ACC112 (cell line): ENCODE measurements around the gene WWOX.

Source experiments
- H2AFZ ChIP-seq: fragments of 200-600 bp; sonication (generic); one replicate; pipeline ENCODE4 v1.6.0; 2017; ENCODE audit warnings: antibody characterized with exemption, low read length; ENCODE audit not compliant: unreplicated experiment
- H3K27ac ChIP-seq: fragments of 200-600 bp; sonication (generic); 2 replicates; pipeline ENCODE4 v1.5.1; 2014; ENCODE audit warnings: low read depth, mild to moderate bottlenecking, antibody characterized with exemption, low read length, moderate library complexity
- H3K27me3 ChIP-seq: fragments of 200-600 bp; sonication (generic); 2 replicates; pipeline ENCODE4 v1.6.1; 2014; ENCODE audit warnings: mild to moderate bottlenecking, antibody characterized with exemption, low read length, moderate library complexity, mixed read lengths; ENCODE audit not compliant: insufficient read depth
- H3K36me3 ChIP-seq: fragments of 200-600 bp; sonication (generic); 2 replicates; pipeline ENCODE4 v1.6.1; 2016; ENCODE audit warnings: mild to moderate bottlenecking, antibody characterized with exemption, low read length, moderate library complexity, mixed read lengths; ENCODE audit not compliant: insufficient read depth
- H3K4me1 ChIP-seq: fragments of 200-600 bp; sonication (generic); one replicate; pipeline ENCODE4 v1.6.1; 2016; ENCODE audit warnings: low read length, mixed read lengths; ENCODE audit not compliant: insufficient read depth, unreplicated experiment, control insufficient read depth
- H3K4me3 ChIP-seq: fragments of 200-600 bp; sonication (generic); 2 replicates; pipeline ENCODE4 v1.5.1; 2014; ENCODE audit warnings: mild to moderate bottlenecking, low read depth, low read length
- H3K79me2 ChIP-seq: fragments of 200-600 bp; sonication (generic); one replicate; pipeline ENCODE4 v1.6.0; 2016; ENCODE audit warnings: low read length; ENCODE audit not compliant: control insufficient read depth, unreplicated experiment, insufficient read depth

The WWOX gene

DNA sequence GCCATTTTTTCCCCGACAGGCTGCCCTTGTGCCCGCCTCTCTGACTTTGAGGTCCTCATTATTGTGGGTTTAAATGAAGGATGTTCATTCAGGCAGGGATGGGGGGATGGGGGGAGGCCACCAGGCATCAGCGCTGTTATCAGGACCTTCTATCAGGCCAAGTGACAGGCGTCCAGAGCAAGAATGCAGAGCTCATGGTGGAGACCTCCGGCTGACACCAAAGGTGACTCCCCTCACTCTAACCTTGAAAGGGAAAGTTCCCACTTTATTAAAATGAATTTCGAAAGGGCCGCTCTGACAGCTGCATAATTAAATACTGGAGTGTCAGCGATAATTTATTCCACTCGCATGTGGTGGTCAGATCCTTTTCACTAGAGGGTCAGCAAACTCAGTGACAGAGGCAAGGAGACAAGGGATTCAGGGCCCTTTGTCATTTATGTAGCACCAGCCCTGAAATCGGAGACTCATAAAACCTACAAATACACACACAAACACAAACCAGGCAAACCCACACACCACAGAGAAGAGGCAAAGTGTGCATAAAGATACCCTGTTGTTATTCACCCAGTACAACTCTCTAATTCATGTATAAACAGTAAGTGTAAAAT, 1065.0 kb downstream of the WWOX start:
- Histone ChIP-seq H3K27ac (no peak overlapping the region), H3K4me3 (no peak overlapping the region), H3K27me3 (no peaks in the 10 kb centered on the region), H3K36me3 (no peaks in the 10 kb centered on the region), H3K4me1 (no peaks in the 10 kb centered on the region), H2AFZ (no peak overlapping the region), H3K79me2 (no peaks in the 10 kb centered on the region)

DNA sequence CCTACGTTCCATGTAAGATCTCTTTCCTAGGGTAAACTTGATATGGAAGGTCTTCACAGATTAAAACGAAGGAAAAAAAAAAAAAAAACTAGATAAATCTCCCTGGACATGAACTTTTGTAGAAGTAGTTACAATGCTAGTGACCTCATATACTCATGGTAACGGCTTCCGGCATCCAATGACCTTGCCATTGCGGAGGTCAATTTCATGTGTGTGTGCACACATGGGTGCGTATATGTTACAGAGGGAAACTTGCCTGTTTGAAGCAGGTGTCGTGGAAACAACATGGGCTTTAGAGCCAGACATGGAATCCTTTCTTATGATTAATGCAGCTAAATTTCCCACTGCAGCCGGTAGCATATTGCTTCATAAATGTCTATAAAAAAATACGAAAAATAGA, 1065.6 kb downstream of the WWOX start:
- Histone ChIP-seq H3K27me3 (no peaks in the 10 kb centered on the region), H3K79me2 (no peaks in the 10 kb centered on the region), H3K4me3 (no peak overlapping the region), H3K36me3 (no peaks in the 10 kb centered on the region), H3K4me1 (no peaks in the 10 kb centered on the region), H3K27ac (no peak overlapping the region), H2AFZ (no peak overlapping the region)

DNA sequence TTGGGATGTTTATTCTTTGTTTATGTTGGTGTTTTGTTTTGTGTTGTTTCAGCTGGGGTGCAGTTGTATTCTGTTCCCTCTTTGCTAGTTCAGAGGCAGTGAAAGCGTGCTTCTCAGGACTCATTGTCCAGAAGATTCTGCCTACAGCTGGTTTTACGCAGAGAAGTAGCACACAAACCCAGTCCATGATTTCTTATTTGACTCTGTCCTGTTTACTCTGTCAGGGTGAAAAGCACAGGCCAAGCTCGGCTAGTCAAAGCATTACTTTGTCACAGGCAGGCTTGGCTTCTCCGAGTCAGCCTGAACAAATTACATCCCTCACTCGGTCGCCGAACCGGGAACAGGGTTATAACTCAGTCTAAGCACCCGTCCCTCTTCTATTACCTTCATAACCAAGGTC, 1066.1 kb downstream of the WWOX start:
- Histone ChIP-seq H3K36me3 (no peaks in the 10 kb centered on the region), H3K4me3 (no peak overlapping the region), H2AFZ (no peak overlapping the region), H3K27me3 (no peaks in the 10 kb centered on the region), H3K4me1 (no peaks in the 10 kb centered on the region), H3K27ac (no peak overlapping the region), H3K79me2 (no peaks in the 10 kb centered on the region)

DNA sequence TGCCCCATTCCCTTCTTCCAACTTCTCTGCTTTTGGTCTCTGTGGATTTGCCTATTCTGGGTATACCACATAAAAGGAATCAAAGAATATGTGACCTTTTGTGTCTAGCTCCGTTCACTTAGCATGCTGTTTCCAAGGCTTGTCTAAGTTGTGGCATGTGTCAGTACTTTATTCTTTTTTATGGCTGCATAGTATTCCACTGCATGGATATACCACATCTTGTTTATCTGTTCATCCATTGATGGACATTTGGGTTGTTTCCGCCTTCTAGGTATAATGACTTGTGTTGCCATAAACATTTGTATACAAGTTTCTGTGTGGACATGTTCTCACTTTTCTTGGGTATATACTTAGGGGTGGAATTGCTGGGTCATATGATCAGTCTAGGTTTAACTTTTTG, 1068.4 kb downstream of the WWOX start:
- Histone ChIP-seq H3K27ac (no peak overlapping the region), H3K36me3 (no peaks in the 10 kb centered on the region), H3K79me2 (no peaks in the 10 kb centered on the region), H3K4me1 (no peaks in the 10 kb centered on the region), H2AFZ (no peak overlapping the region), H3K4me3 (no peak overlapping the region), H3K27me3 (no peaks in the 10 kb centered on the region)

DNA sequence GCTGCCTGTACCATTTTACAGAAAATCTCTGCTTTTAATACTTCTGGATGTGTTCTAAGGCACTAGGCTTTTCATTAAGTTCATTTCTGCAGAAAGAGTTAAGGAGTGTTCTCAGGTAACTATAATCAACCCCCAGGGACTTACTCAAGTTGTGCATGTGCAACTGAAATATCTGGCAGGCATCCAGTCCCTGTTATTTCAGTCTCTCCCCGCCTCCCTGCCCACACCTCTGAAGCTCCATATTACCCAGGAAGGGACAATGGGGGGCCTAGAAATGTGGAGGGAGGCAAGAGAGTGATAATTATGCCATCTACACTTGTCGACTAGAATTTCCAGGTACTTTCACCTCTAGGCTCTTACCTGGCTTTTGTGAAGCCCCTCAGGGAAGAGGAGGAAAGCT, 1068.9 kb downstream of the WWOX start:
- no peak overlapping the region for H3K4me3 ChIP-seq
- no peak overlapping the region for H2AFZ ChIP-seq
- no peaks in the 10 kb centered on the region for H3K36me3 ChIP-seq
- no peaks in the 10 kb centered on the region for H3K27me3 ChIP-seq
- no peaks in the 10 kb centered on the region for H3K79me2 ChIP-seq
- H3K4me1 ChIP-seq: no peaks in the 10 kb centered on the region
- H3K27ac ChIP-seq: no peak overlapping the region

- Histone ChIP-seq H2AFZ (no peak overlapping the region), H3K36me3 (no peaks in the 10 kb centered on the region), H3K27me3 (no peaks in the 10 kb centered on the region), H3K4me1 (no peaks in the 10 kb centered on the region), H3K4me3 (no peak overlapping the region), H3K79me2 (no peaks in the 10 kb centered on the region), H3K27ac (no peak overlapping the region)
Measured at GRCh38 chr16:79169239-79169638, 1069.8 kb downstream of the WWOX start.

- H2AFZ ChIP-seq: no peak overlapping the region
- H3K4me3 ChIP-seq: no peak overlapping the region
- H3K79me2 ChIP-seq: no peaks in the 10 kb centered on the region
- no peaks in the 10 kb centered on the region for H3K27me3 ChIP-seq
- no peaks in the 10 kb centered on the region for H3K4me1 ChIP-seq
- H3K36me3 ChIP-seq: no peaks in the 10 kb centered on the region
- no peak overlapping the region for H3K27ac ChIP-seq
Measured at GRCh38 chr16:79170555-79171246, 1071.2 kb downstream of the WWOX start.

DNA sequence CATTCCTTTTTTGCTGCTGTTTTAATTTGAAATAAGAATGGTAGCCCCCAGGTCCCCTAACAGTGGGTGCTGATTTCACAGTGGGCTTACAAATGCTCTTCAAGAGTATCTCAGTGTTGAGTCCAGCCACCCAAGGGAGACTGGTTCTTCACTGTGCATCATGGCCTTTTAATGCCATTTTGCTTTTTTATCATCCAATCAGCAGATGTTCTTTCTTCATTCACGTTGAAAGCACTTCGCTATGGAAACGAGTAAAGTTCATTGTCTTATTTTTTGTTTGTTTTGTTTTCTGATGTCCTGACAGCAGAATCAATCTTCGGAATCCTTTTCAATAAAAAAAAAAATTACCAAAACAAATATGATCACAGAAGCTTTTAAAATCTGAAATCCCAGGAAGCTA, 1072.0 kb downstream of the WWOX start:
- H3K27me3 ChIP-seq: no peaks in the 10 kb centered on the region
- H3K4me1 ChIP-seq: no peaks in the 10 kb centered on the region
- H2AFZ ChIP-seq: no peak overlapping the region
- no peak overlapping the region for H3K4me3 ChIP-seq
- H3K27ac ChIP-seq: no peak overlapping the region
- H3K79me2 ChIP-seq: no peaks in the 10 kb centered on the region
- H3K36me3 ChIP-seq: no peaks in the 10 kb centered on the region

GRCh38 chr16:79171931-79172705, 1072.7 kb downstream of the WWOX start:
- Histone ChIP-seq H3K4me1 (no peaks in the 10 kb centered on the region), H2AFZ (no peak overlapping the region), H3K4me3 (no peak overlapping the region), H3K79me2 (no peaks in the 10 kb centered on the region), H3K27ac (no peak overlapping the region), H3K36me3 (no peaks in the 10 kb centered on the region), H3K27me3 (no peaks in the 10 kb centered on the region)

DNA sequence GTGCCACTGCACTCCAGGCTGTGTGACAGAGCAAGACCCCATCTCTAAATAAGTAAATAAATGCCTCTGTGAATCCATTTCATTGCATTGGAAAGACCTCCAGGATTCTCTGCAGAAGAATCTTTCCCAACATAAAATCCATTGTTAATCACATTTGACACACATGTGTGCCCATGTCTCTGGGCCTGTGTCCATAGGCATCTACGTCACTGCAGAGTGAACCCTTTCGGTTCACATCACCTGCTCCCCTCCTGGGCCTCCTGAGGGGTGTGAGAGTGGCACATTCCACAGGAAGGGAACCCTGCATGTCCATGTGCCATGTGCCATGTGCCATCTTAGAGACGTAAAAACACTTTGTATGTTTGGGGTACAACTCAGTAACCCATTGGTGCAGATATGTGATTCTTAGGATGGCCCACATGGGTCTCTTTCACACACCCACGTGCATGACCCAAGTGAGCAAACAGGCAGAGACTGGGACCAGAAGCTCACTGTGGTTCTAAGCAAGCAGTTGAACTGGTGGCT, 1073.6 kb downstream of the WWOX start:
- H3K79me2 ChIP-seq: no peaks in the 10 kb centered on the region
- no peaks in the 10 kb centered on the region for H3K36me3 ChIP-seq
- no peak overlapping the region for H2AFZ ChIP-seq
- H3K27ac ChIP-seq: no peak overlapping the region
- H3K4me3 ChIP-seq: no peak overlapping the region
- no peaks in the 10 kb centered on the region for H3K4me1 ChIP-seq
- H3K27me3 ChIP-seq: no peaks in the 10 kb centered on the region
